ENCODE results near the gene TUBGCP2. TPM values are rescaled to one million over a fixed set of nuclear protein-coding genes. Genes with fewer than 3 reads are reported as not detected.
"Not testable (repeated sequence)": the region's sequence is repeated elsewhere in the genome, so short reads cannot be mapped to it uniquely, and the experiment has no call there.

TUBGCP2 gene
- total RNA-seq, 2 donors from 2014 or later: 35.7 to 36.0 TPM

DNA sequence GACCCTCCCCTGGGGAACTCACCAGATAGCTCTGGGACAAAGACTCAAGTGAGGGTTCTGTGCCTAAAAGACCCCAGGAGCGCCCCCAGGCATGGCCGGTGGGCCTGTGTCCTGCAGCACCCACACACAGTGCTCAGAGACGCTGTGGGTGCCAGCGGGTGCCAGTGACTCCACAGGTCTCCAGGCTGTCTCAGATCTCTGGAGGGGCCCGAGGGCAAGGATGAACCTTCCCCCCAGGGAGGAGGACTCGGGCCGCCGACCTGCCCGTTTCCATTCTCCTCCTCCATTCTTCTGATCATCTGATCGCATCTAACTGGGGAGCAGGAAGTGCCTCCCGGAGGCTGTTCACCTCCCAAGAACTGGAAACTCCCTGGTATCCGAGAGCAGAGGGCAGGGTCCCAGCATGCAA lies 33.0 kb downstream of the TUBGCP2 start:
- DNase-seq (ENCODE audit: low spot score): no peak
- intact Hi-C loops (cut with DNase I): no loop called here

- no peak for DNase-seq (ENCODE audit: low spot score)
- intact Hi-C loops (cut with DNase I): no loop called here
These were observed 33.7 kb downstream of the TUBGCP2 start for GRCh38 chr10:133274751-133275683.

DNA sequence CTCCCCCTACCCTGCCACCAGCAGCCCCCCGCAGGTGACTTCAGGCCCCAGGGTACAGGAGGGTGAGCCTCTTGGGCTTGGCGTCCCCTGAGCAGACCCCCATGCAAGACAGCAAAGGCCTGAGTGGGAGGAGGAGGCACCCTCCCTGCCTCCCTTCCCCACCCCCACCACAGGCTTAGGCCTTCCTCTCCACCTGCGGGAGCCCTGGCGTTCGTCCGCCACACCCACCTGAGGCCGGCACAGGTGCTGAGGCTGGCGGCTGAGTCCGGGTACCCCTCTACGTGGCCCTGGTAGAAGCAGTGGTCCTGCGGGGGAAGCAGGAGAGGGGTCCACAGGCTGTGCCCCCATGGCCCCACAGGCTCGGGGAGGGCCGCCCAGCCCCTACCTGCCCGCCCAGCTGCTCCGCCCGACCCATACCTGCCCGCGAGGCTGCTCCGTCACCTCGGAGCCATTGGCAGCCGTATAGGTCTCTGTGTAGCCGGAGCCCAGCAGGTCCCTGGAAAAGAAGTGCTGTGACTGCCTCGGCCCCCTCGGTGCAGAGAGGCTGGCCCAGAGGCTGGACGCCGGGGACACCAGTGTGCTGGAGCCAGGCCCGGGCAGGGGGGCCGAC lies 35.0 kb downstream of the TUBGCP2 start:
- no peak for DNase-seq (ENCODE audit: low spot score)
- intact Hi-C loops (cut with DNase I): no loop called here

GRCh38 chr10:133272964-133273420 lies 35.7 kb downstream of the TUBGCP2 start:
- intact Hi-C loops (cut with DNase I): no loop called here

GRCh38 chr10:133272301-133272963 lies 36.2 kb downstream of the TUBGCP2 start:
- no peak for DNase-seq (ENCODE audit: low spot score)
- intact Hi-C loops (cut with DNase I): no loop called here

More at GRCh38 chr10:133272964-133273420, 35.7 kb downstream of the TUBGCP2 start:
- no peak for DNase-seq (ENCODE audit: low spot score)

GRCh38 chr10:133271521-133272300 lies 37.0 kb downstream of the TUBGCP2 start:
- intact Hi-C loops (cut with DNase I): no loop called here
- no peak for DNase-seq (ENCODE audit: low spot score)

GRCh38 chr10:133270773-133271297 lies 37.8 kb downstream of the TUBGCP2 start:
- intact Hi-C loops (cut with DNase I): no loop called here
- no peak for DNase-seq (ENCODE audit: low spot score)

DNA sequence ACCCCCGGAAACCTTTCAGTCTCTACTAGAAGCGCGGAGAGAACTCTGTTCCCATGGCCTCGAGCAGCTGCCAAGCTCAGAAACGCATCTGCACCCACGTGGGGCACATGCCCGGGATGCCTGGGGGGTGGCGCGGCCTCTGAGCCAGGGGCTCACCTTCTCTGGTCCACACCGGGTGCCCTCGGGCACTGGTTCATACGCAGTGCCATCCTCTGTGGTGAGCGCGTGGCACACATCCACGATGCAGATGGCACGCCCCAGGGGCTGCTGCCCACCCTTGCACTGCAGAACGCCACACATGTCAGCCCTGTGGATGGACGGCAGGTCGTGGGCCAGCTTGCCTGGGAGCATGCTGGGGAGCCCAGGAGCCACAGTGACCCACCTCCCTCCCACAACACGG lies 38.5 kb downstream of the TUBGCP2 start:
- DNase-seq (ENCODE audit: low spot score): no peak
- intact Hi-C loops (cut with DNase I): no loop called here

DNA sequence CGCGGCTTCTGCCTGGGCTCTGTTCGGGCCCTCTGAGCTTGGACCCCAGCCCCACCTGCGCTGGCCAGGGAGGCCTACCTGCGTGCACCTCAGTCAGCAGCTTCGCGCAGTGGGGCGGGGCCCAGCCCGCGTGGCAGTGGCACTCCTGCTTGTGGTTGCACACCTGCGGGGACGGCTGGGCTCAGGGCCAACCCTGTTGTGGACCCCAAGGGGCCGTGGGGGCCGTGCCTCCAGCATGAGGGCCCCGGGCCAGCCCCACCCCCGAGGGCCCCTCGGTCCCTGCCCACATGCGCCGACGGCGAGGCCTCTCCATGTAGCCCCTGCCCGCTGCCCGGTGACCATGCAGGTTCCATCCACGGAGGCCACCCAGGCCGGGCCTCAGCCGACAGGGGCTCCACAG lies 39.3 kb downstream of the TUBGCP2 start:
- no peak for DNase-seq (ENCODE audit: low spot score)
- intact Hi-C loops (cut with DNase I): no loop called here

- intact Hi-C loops (cut with DNase I): no loop called here
- no peak for DNase-seq (ENCODE audit: low spot score)
These were observed 40.1 kb downstream of the TUBGCP2 start for GRCh38 chr10:133268532-133268931.

- DNase-seq (ENCODE audit: low spot score): no peak
- intact Hi-C loops (cut with DNase I): no loop called here
These were observed 40.8 kb downstream of the TUBGCP2 start for GRCh38 chr10:133267829-133268228.

- DNase-seq (ENCODE audit: low spot score): no peak
- intact Hi-C loops (cut with DNase I): no loop called here
These were observed 41.4 kb downstream of the TUBGCP2 start for GRCh38 chr10:133267293-133267692.

GRCh38 chr10:133266056-133266795 lies 42.4 kb downstream of the TUBGCP2 start:
- DNase-seq (ENCODE audit: low spot score): no peak
- intact Hi-C loops (cut with DNase I): no loop called here

GRCh38 chr10:133265052-133265451 lies 43.6 kb downstream of the TUBGCP2 start:
- DNase-seq (ENCODE audit: low spot score); intact Hi-C loops (cut with DNase I): not testable (repeated sequence)

GRCh38 chr10:133264461-133264860 lies 44.2 kb downstream of the TUBGCP2 start:
- intact Hi-C loops (cut with DNase I): no loop called here

DNA sequence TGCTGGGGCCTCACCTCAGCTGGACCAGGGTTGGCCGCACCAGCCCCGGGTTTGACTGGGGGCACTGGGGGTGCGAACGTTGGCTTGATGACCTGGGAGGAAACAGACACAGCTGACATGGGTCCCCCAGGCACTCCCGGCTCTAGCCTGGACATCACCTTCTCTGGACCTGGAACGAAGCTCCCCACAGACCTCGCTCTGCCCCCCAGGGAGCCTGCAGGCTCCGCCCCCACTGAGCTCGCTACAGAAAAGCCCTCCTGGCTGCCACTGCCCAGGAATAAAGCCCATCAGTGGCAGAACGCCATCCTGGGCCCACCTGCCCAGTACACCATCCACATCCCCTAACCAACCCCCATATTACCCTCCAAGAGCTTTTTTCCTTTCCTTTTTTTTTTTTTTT lies 45.0 kb downstream of the TUBGCP2 start:
- DNase-seq (ENCODE audit: low spot score): no peak
- intact Hi-C loops (cut with DNase I): no loop called here

More at GRCh38 chr10:133264461-133264860, 44.2 kb downstream of the TUBGCP2 start:
- no peak for DNase-seq (ENCODE audit: low spot score)

- DNase-seq (ENCODE audit: low spot score): no peak
- intact Hi-C loops (cut with DNase I): no loop called here
These were observed 46.0 kb downstream of the TUBGCP2 start for GRCh38 chr10:133262696-133263095.

- intact Hi-C loops (cut with DNase I): no loop called here
- peak; percentile 96 for DNase-seq (ENCODE audit: low spot score)
These were observed 46.8 kb downstream of the TUBGCP2 start for GRCh38 chr10:133261726-133262325.

Data from posterior vena cava (tissue), 2 donors.